Measurements from ENCODE around the gene AGO3.

GRCh38 chr1:35882586-35882944 is 48.3 kb upstream of the AGO3 start:
- TF ChIP-seq CTCF (IDR thresholded peaks at IDR 0.05) (no peak), POLR2A (IDR thresholded peaks at IDR 0.05) (no peak)
